ENCODE results near the gene POLR2C.
"Not testable (repeated sequence)": the region's sequence is repeated elsewhere in the genome, so short reads cannot be mapped to it uniquely, and the experiment has no call there.

POLR2C gene

DNA sequence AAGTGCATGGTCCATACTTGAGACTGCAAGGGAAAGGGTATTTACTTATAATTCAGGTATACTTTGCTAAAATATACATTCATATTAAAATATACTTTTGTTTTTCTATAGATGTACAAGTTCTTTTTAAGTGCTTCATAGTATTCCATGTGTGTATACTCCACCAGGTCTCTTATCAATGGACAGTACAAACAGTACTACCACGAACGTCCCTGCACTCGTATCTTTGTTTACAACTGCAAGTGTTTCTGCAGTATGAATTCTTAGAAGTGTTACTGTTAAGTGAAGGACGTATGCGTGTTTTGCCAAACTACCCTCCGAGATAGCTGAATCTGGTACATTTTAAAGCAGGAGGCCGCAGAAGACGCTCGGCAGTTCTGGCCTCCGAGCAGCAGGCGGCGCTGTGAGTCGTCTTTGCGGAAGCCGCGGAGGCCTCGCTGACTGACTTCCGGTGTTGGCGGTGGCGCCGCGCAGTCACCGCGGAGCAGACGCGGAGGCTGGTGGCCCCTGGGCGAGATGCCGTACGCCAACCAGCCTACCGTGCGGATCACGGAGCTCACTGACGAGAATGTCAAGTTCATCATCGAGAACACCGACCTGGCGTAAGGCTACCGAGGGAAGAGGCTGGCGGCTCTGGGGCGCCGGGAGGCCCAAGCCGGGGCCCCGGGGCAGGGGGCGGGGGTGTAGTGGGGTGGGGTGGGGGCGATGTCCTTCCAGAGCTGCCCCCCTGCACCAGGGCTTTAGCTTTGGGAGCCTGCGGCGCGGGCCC lies at the start of gene POLR2C:
POLR2C (plus strand) TSS at position 471 of the 769 bp plus-strand sequence; CDS start at position 517, 46 bp downstream.
- DNase-seq = peak; percentile 71

GRCh38 chr16:57413301-57413730 lies 49.2 kb upstream of the POLR2C start:
- no peak for DNase-seq

DNA sequence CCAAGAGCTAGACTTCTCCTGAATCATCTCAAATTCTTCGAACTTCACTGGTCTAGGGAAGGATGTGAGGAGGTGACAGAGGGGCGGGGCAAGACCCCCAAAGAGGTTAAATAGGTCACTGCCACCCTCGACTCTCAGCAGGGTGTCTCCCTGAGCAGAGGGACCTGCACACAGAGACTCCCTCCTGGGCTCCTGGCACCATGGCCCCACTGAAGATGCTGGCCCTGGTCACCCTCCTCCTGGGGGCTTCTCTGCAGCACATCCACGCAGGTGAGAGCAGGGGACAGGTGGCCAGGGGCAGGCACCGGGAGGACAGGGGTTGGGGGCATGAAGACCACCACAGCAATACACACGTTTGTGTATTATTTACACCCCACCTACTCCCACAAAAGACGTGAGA lies 48.7 kb upstream of the POLR2C start:
- no peak for DNase-seq

- no peak for DNase-seq
Measured at GRCh38 chr16:57416084-57416483, 46.4 kb upstream of the POLR2C start.

DNA sequence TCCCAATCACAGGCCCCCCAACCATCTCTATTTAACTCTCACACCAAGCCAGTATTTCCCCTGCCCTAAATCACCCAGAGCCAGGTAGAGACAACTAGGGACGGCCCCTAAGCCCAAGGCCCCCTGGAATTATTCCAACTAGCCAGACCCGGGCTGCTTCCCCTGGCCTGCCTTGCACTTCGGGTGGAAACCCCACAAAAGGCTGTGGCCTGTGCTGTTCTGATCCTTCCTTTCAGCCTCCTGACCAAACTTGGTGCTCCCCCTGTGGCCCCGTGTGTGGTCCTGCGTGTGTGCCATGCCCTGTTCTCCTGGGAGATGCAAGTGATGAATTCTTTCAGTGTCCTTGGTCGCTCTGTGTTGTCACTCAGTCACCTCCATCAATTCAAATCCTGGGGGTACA lies 43.0 kb upstream of the POLR2C start:
- DNase-seq = no peak

DNA sequence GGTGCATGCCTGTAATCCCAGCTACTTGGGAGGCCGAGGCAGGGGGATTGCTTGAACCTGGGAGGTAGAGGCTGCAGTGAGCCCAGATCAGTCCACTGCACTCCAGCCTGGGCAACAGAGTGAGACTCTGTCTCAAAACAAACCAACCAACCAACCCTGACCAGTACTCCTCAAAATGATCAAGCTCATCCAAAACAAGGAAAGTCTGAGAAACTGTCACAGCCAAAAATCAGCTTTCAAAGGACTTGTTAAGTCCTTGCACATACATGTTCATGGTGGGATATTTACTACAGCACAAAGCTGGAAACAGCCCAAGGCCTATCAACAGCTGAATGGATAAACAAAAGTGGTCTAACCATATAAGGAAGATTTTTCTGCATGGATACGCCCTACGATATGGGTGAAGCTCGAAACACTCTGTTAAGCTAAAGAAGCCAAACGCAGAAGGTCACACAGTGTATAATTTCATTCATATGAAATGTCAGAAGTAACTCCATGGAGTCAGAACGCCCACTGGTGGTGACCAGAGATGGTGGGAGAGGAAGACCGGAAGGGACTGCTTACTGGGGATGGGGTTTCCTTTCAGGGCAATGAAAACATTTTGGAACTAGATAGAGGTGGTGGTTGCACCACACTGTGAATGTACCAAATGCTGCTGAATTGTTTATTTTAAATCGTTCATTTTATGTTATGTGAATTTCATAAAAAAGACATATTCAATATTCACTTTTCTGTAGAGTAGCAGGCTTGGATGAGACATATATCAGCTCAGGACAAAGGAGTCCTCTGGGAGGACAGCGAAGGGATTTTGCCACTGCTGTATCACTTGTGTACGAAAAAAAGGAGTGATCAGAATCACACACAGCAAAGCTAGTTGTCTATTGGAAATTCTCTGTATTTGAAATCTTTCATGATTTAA lies 40.2 kb upstream of the POLR2C start:
- DNase-seq = peak; percentile 19

GRCh38 chr16:57423152-57423551 lies 39.3 kb upstream of the POLR2C start:
- no peak for DNase-seq

- DNase-seq = no peak
Measured at GRCh38 chr16:57424583-57424982, 37.9 kb upstream of the POLR2C start.

DNA sequence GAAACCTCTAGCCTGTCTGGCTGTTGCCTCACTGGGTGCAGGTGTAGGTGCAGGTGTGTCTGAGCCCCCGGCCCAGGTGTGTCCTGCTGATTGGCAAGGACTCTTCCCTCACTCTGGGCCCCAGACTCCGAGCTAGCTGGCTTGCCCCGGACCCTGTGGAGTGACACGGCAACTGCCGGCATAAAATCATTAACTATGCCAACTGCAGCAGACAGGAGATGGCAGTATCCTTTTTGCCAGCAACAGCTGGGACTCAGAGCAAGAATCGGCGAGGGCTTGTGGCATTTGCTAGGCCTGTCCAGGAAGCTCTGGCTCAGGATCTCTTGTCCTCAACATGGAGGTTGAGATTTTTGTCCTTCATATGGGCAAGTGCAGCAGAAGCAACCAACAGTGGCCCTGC lies 36.1 kb upstream of the POLR2C start:
- no peak for DNase-seq

DNA sequence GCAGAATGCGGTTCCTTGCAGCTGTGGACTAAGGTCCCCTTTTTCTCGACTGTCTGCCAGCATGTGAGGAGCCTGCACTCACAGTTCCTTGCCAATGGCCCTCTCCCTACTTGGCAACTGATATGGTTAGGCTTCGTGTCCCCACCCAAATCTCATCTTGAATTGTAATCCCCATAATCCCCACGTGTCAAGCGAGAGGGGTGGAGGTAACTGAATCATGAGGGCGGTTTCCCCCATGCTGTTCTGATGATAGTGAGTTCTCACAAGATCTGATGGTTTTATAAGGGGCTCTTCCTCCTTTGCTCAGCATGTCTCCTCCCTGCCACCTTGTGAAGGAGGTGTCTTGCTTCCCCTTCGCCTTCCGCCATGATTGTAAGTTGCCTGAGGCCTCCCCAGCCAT lies 35.2 kb upstream of the POLR2C start:
- DNase-seq = no peak

- DNase-seq = no peak
Measured at GRCh38 chr16:57427824-57428223, 34.7 kb upstream of the POLR2C start.

GRCh38 chr16:57430955-57431354 lies 31.5 kb upstream of the POLR2C start:
- DNase-seq = no peak

- no peak for DNase-seq
Measured at GRCh38 chr16:57432505-57432904, 30.0 kb upstream of the POLR2C start.

- DNase-seq = no peak
Measured at GRCh38 chr16:57432989-57433388, 29.5 kb upstream of the POLR2C start.

GRCh38 chr16:57434003-57434402 lies 28.5 kb upstream of the POLR2C start:
- DNase-seq = no peak

GRCh38 chr16:57435838-57436237 lies 26.6 kb upstream of the POLR2C start:
- no peak for DNase-seq

GRCh38 chr16:57439947-57440346 lies 22.5 kb upstream of the POLR2C start:
- DNase-seq = not testable (repeated sequence)

DNA sequence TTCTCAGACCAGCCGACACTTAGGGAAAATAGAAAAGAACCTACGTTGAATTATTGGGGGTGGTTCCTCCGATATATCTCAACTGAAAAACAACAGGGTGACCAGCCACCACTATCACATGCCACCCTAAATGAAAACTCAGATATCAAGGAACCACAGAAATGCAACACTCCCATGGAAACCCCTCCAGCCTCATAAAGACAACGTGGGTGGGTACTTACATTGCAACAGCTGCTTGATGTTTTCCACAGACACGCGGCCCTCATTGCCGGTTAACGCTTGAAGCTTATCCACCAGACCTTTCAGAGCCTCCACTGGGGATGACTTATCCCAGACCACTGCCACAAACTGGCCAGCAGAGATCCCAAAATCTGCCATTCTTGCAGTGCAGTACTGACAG lies 21.9 kb upstream of the POLR2C start:
- DNase-seq = not testable (repeated sequence)

GRCh38 chr16:57444711-57445110 lies 17.8 kb upstream of the POLR2C start:
- no peak for DNase-seq

GRCh38 chr16:57445510-57445909 lies 17.0 kb upstream of the POLR2C start:
- DNase-seq = no peak

- DNase-seq = peak; percentile 10
Measured at GRCh38 chr16:57446531-57447185, 15.8 kb upstream of the POLR2C start.

GRCh38 chr16:57447186-57447962 lies 15.1 kb upstream of the POLR2C start, which contains the start of the genes CIAPIN1 and COQ9:
TSS of gene CIAPIN1 (minus strand) at chr16:57447385. CDS start at chr16:57440928, 6,457 bp downstream.
TSS of gene COQ9 (plus strand) at chr16:57447479. CDS start at chr16:57447506, 27 bp downstream.
- peak; percentile 84 for DNase-seq

Data from DMS153 (cell line).